Measurements from ENCODE around the gene CYP20A1.
"Not testable (repeated sequence)": the region's sequence is repeated elsewhere in the genome, so short reads cannot be mapped to it uniquely, and the experiment has no call there.

CYP20A1 gene

GRCh38 chr2:203238704-203239526 lies at the start of gene CYP20A1:
CYP20A1 (plus strand) TSS chr2:203239018; CDS start chr2:203239063, 45 bp downstream.
- FAIRE-seq: no peak

GRCh38 chr2:203190547-203190946 lies 48.3 kb upstream of the CYP20A1 start:
- FAIRE-seq: not testable (repeated sequence)

GRCh38 chr2:203191026-203191425 lies 47.8 kb upstream of the CYP20A1 start:
- not testable (repeated sequence) for FAIRE-seq

GRCh38 chr2:203191961-203192360 lies 46.9 kb upstream of the CYP20A1 start:
- no peak for FAIRE-seq

GRCh38 chr2:203195331-203196036 lies 43.3 kb upstream of the CYP20A1 start:
- no peak for FAIRE-seq

- FAIRE-seq: no peak
These were observed 38.0 kb upstream of the CYP20A1 start for GRCh38 chr2:203200866-203201265.

- no peak for FAIRE-seq
These were observed 37.4 kb upstream of the CYP20A1 start for GRCh38 chr2:203201426-203201825.

GRCh38 chr2:203209538-203209937 lies 29.3 kb upstream of the CYP20A1 start:
- no peak for FAIRE-seq

- peak; percentile 83 for FAIRE-seq
These were observed 13.3 kb upstream of the CYP20A1 start for GRCh38 chr2:203225423-203226039.

GRCh38 chr2:203229674-203230073 lies 9.1 kb upstream of the CYP20A1 start:
- FAIRE-seq: not testable (repeated sequence)

- FAIRE-seq: no peak
These were observed 1.2 kb upstream of the CYP20A1 start for GRCh38 chr2:203237346-203238238.

- FAIRE-seq: no peak
These were observed 520 bp upstream of the CYP20A1 start for GRCh38 chr2:203238292-203238703.

- FAIRE-seq: no peak
These were observed 1.7 kb downstream of the CYP20A1 start for GRCh38 chr2:203240491-203240890.

- FAIRE-seq: no peak
These were observed 3.7 kb downstream of the CYP20A1 start for GRCh38 chr2:203242518-203242917.

- FAIRE-seq: no peak
These were observed 7.8 kb downstream of the CYP20A1 start for GRCh38 chr2:203246646-203247045.

GRCh38 chr2:203252818-203253217 lies 14.0 kb downstream of the CYP20A1 start:
- no peak for FAIRE-seq

- not testable (repeated sequence) for FAIRE-seq
These were observed 14.7 kb downstream of the CYP20A1 start for GRCh38 chr2:203253422-203254095.

GRCh38 chr2:203261326-203262159 lies 22.7 kb downstream of the CYP20A1 start:
- FAIRE-seq: no peak

- no peak for FAIRE-seq
These were observed 40.5 kb downstream of the CYP20A1 start for GRCh38 chr2:203279288-203279687.

GRCh38 chr2:203280428-203281064 lies 41.7 kb downstream of the CYP20A1 start:
- FAIRE-seq: no peak

Measured in A204.1 (cell line).